HFFc6 (cell line): Measurements from ENCODE around the gene VPS39. TPM values are rescaled to one million over a fixed set of nuclear protein-coding genes. Genes with fewer than 3 reads are reported as not detected.
A peak's percentile ranks its signal among the peaks of the same experiment; 100 is the strongest.

ENCODE experiments used
- DNase-seq: peaks from one replicate; pipeline ENCODE4 v3.0.0-alpha.2; 2018
- H3K27ac Mint-ChIP-seq: 2 replicates; pipeline ENCODE4 v1.8.0; 2020; ENCODE audit warnings: mild to moderate bottlenecking, mixed read lengths
- H3K27me3 Mint-ChIP-seq: 2 replicates; pipeline ENCODE4 v1.8.0; 2021; ENCODE audit warnings: mild to moderate bottlenecking, moderate library complexity, mixed read lengths; ENCODE audit not compliant: insufficient read depth
- H3K36me3 Mint-ChIP-seq: 2 replicates; pipeline ENCODE4 v1.8.0; 2021; ENCODE audit warnings: low read depth, mixed read lengths
- H3K4me1 Mint-ChIP-seq: 2 replicates; pipeline ENCODE4 v1.8.0; 2020; ENCODE audit warnings: low read depth, mixed read lengths
- H3K4me3 Mint-ChIP-seq: 2 replicates; pipeline ENCODE4 v1.8.0; 2020; ENCODE audit warnings: mild to moderate bottlenecking, moderate library complexity, mixed read lengths
- H3K9me3 Mint-ChIP-seq: 2 replicates; pipeline ENCODE4 v1.8.0; 2020; ENCODE audit warnings: mild to moderate bottlenecking, mixed read lengths
- CTCF ChIP-seq: fragments of 200-600 bp; sonication (generic); IDR thresholded peaks from 2 replicates; pipeline ENCODE4 v1.5.0; 2021; ENCODE audit warnings: antibody characterized with exemption, mild to moderate bottlenecking
- total RNA-seq, 6 experiments: library from RNA; stranded (reverse); fragmentation: NEBNext Ultra II Directional; extraction: Animal tissue kit (Norgen Biotek cat#: 25700); gene quantifications; 2 replicates in 1 of 6; 3 replicates in 5 of 6; pipeline ENCODE4 v1.2.3, GENCODE V29; 2021

Gene VPS39
- total RNA-seq, 6 experiments from 2014 or later: 51.1 to 58.5 (median 52.8) TPM

- Mint-ChIP-seq H3K4me1 (no peaks in the 10 kb centered on the region), H3K4me3 (no peak overlapping the region), H3K9me3 (no peaks in the 10 kb centered on the region), H3K27me3 (peaks cover 39% of the 10 kb centered on the region), H3K27ac (no peak overlapping the region), H3K36me3 (no peaks in the 10 kb centered on the region)
- TF ChIP-seq CTCF: peak; percentile 9; the same call in 1 of the 2 replicates
- no peak for DNase-seq
Observed at GRCh38 chr15:42149493-42150218, 58.4 kb downstream of the VPS39 start.

- Mint-ChIP-seq H3K9me3 (no peaks in the 10 kb centered on the region), H3K27ac (no peak overlapping the region), H3K4me1 (no peaks in the 10 kb centered on the region), H3K36me3 (no peaks in the 10 kb centered on the region), H3K27me3 (peaks cover 40% of the 10 kb centered on the region), H3K4me3 (no peak overlapping the region)
- no peak for DNase-seq
- no peak; the same call in 1 of the 2 replicates for TF ChIP-seq CTCF
Observed at GRCh38 chr15:42148808-42149492, 59.2 kb downstream of the VPS39 start.

GRCh38 chr15:42147431-42147735 lies 60.7 kb downstream of the VPS39 start:
- TF ChIP-seq CTCF: no peak
- Mint-ChIP-seq H3K4me1 (no peaks in the 10 kb centered on the region), H3K4me3 (no peak overlapping the region), H3K36me3 (no peaks in the 10 kb centered on the region), H3K27ac (no peak overlapping the region), H3K27me3 (peaks cover 44% of the 10 kb centered on the region), H3K9me3 (no peaks in the 10 kb centered on the region)
- DNase-seq: no peak

- H3K4me3 Mint-ChIP-seq: no peak overlapping the region
- no peaks in the 10 kb centered on the region for H3K36me3 Mint-ChIP-seq
- no peak for TF ChIP-seq CTCF
- H3K27me3 Mint-ChIP-seq: peaks cover 45% of the 10 kb centered on the region
- H3K4me1 Mint-ChIP-seq: no peaks in the 10 kb centered on the region
- H3K27ac Mint-ChIP-seq: no peak overlapping the region
- DNase-seq: no peak
- H3K9me3 Mint-ChIP-seq: no peaks in the 10 kb centered on the region
Observed at GRCh38 chr15:42146551-42147430, 61.3 kb downstream of the VPS39 start.

GRCh38 chr15:42145546-42146455 lies 62.3 kb downstream of the VPS39 start:
- no peak for TF ChIP-seq CTCF
- H3K4me3 Mint-ChIP-seq: no peak overlapping the region
- no peaks in the 10 kb centered on the region for H3K36me3 Mint-ChIP-seq
- no peaks in the 10 kb centered on the region for H3K9me3 Mint-ChIP-seq
- H3K27me3 Mint-ChIP-seq: peaks cover 50% of the 10 kb centered on the region
- DNase-seq: no peak
- no peaks in the 10 kb centered on the region for H3K4me1 Mint-ChIP-seq
- H3K27ac Mint-ChIP-seq: no peak overlapping the region
